ENCODE measurements around the gene NAA35. TPM values are rescaled to one million over a fixed set of nuclear protein-coding genes. Genes with fewer than 3 reads are reported as not detected.

Gene NAA35
- 20.4 to 27.5 TPM (median 27.1 TPM) in 5 replicates for total RNA-seq (2022; extraction: Qiagen RNA extraction; ENCODE audit: low read depth)

GRCh38 chr9:85940832-85941621 lies at the start of gene NAA35:
TSS of gene NAA35 (plus strand) at chr9:85941146. CDS start at chr9:85942160, 1,014 bp downstream.

Other genes starting within 250 kb of the NAA35 start
- gene AGTPBP1, start 199.2 kb upstream of the NAA35 start, total RNA-seq (2022; extraction: Qiagen RNA extraction; ENCODE audit: low read depth) = 4.3 to 9.7 TPM (median 7.6 TPM) in 5 replicates
- gene GOLM1, start 158.4 kb downstream of the NAA35 start, total RNA-seq (2022; extraction: Qiagen RNA extraction; ENCODE audit: low read depth) = 107 to 118 TPM (median 115 TPM) in 5 replicates